NCI-H524 (cell line): Measurements from ENCODE around the gene KSR1.
"Not testable (repeated sequence)": the region's sequence is repeated elsewhere in the genome, so short reads cannot be mapped to it uniquely, and the experiment has no call there.

Experiments
- DNase-seq, 2 experiments: peaks; one replicate each; lab custom pipeline; 2025; lab: John Stamatoyannopoulos, UW

Gene KSR1

GRCh38 chr17:27609611-27610303 is 153.5 kb downstream of the KSR1 start:
- peak in 1 of 2 experiments; percentile 56 for DNase-seq

DNA sequence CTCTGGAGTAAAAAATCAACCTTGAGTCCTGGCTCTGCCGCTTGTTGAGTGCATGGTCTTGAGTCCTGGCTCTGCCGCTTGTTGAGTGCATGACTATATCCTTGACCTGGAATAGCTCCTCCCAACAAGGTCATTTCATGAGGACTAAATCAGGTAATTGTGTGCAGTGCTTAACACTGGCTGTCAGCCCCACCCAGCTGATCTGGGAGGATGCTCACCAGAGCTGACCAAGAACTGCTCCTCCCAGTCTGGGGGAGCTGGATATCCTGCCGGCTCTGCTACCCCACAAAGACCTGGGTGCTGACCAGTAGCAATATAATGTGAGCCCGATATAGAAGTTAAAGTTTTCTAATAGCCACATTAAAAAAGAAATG is 154.0 kb downstream of the KSR1 start:
- no peak for DNase-seq

GRCh38 chr17:27612160-27612770 is 156.0 kb downstream of the KSR1 start:
- no peak for DNase-seq

DNA sequence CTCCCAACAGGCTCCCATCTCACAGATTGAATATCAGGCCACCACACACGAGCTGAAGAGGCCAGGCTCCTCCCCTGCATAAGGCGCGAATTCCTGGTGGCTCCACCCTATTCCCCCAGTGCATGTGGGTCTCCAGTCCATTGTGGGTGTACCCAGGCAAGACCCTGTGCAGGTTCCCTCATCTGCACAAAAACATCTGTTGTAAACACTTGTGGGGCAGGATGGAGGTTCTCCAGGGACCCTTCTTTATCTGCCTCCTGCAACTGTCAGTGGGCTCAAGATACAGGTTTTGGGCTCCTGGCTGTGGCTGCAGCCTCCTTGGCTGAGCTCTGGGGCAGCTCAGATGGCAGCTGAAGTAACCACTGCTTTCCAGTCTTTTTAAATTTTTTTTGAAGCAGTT is 157.2 kb downstream of the KSR1 start:
- DNase-seq = peak in 1 of 2 experiments; percentile 24

GRCh38 chr17:27615121-27615520 is 158.9 kb downstream of the KSR1 start:
- no peak for DNase-seq

GRCh38 chr17:27616414-27616813 is 160.2 kb downstream of the KSR1 start:
- no peak for DNase-seq

DNA sequence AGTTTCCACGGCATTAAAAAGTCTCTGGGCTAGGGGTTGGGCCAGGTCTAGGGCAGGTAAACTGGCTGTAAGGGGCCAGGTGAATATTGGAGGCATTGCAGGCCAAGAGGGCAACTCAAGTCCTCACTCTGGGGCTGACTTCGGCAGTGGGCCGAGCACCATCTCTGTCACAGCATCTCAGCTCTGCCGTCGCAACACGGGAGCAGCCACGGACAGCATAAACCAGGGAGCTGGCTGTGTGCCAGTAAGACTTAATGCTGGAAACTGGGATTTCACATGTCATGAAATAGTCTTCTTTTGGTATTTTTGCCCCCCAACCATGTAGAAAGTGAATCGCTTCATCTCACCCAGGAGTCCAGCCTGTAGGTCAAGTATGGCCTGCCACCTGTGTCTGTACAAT is 162.2 kb downstream of the KSR1 start:
- DNase-seq = no peak

DNA sequence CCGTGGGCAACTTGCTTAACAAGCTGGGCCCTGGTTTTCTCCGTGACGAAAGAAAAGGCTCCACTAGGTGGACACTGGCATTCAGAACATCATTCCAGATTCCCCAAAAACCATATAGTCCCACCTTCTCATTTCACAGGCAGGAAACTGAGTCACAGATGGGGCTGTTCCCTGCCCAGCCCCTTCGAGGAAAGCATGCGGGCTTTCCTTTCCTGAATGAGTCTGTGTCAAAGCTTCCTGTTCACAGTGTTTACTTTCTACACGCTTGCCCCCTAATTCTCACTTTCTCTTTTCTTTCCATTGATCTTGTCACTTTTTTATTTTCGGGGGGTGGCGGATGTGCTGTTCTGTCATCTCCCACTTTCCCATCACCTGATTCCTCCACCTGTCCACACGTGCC is 164.5 kb downstream of the KSR1 start:
- no peak for DNase-seq

- DNase-seq = no peak
Observed at GRCh38 chr17:27621536-27621935, 165.3 kb downstream of the KSR1 start.

DNA sequence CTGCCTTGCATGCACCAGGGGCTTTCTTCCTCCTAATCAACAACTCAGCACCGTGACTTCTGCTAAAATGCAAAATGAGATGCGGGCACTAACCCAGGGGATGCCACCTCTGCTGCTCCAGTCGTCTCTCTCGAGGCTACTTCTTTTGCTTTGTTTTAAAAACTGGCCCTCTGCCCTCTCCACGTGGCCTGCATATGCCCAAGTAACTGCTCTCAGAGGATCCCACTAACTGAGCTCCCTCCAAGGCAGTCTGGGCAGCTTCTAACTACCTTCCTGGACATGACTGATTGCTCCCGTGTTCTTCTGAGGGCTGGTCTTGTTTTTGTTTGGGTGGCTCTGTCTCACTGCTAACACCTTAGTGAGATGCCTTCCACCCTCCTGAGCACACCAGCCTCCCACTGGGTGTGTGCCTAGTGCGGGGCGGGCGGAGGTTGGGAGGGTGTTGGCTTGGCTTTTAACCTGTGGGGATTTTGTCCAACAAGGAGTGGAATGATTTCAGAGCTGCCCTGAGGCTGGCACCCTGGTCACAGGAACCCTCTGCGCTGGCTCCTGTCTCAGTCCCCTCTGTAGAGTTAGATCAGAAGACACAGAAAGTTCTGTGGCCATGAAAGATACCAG is 165.8 kb downstream of the KSR1 start:
- no peak for DNase-seq

DNA sequence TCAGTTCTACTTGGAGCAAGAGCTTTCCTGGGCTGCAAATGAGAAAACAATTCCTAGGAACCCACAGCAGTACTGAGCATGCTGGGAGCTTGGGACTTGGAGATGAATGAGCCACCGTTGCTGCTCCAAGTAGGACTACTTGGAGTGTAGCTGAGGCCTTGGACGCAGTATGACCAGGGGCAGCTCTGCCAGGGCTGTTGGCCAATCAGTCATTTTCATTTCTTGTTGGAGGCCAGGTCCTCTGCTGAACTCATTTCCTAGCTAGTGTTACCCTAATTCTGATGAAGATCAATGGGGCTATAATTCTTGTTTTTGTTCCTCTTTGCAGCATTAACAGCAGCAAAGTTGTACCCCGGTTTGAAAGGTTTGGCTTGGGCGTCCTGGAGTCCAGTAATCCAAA is 166.7 kb downstream of the KSR1 start:
- DNase-seq = no peak

DNA sequence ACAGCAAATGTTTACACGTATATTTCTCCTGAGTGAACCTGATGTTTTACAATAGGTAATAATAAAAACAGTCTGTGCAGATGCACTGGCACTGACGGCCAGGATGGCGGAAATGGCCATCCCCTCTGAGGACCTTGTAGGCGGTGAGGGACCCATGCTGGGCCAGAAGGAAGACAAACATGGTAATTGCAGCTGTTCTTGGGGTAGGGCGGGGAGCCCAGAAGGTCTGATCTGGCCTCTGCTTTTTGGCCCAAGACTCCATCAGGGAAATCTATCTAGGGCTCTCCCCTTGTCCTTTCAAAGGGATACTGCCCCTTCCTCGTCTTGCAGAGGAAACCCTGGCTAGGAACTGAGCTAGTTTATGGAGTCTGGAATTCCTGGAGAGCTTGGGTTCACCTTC is 167.4 kb downstream of the KSR1 start:
- no peak for DNase-seq

GRCh38 chr17:27624539-27624938 is 168.3 kb downstream of the KSR1 start:
- peak; percentile 98 to 100 for DNase-seq

DNA sequence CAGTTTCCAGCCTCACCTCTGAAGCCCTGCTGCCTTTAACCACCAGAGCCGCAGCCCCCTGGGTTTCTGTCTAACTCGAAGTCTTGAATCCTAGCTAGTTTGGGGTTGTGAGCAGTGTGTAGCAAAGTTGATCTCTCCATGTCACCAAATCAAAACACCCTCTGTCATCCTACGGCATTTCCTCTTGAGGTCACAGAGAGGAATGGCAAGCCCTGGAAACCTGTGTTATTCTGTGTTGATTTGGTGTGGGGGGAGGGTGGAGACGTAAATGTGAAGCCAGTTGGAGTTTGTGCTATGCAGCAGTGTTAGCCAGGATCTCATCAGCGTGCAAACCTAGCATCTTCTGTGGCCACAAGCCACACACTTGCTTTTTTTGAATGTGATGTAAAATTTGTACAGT is 169.6 kb downstream of the KSR1 start:
- DNase-seq = no peak

DNA sequence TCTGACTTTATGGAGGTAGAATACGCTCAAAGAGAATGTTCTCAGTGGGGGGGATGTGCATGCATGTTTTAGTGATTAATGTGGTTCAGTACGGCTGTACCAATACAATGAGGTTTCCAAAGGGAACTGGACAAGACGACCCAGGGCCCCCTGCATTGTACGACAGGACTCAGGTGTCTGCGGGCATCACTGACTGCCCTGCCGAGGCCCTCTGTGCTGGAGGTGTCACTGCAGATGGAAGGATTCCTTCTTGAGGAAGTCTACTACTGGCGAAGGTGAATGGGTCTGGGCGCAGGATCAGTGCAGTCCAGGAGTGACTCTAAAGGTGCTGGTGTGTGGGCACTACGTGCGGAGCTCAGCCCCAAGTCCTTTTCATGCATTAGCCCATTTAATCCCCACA is 171.3 kb downstream of the KSR1 start:
- no peak for DNase-seq

GRCh38 chr17:27628376-27628775 is 172.1 kb downstream of the KSR1 start:
- DNase-seq = no peak

GRCh38 chr17:27629260-27629659 is 173.0 kb downstream of the KSR1 start:
- DNase-seq = not testable (repeated sequence)

GRCh38 chr17:27630607-27631410 is 174.6 kb downstream of the KSR1 start, which contains the start of gene LGALS9:
Gene LGALS9, plus strand, starts transcription at chr17:27631188. Its CDS starts 78 bp downstream, at chr17:27631266.
- no peak for DNase-seq

DNA sequence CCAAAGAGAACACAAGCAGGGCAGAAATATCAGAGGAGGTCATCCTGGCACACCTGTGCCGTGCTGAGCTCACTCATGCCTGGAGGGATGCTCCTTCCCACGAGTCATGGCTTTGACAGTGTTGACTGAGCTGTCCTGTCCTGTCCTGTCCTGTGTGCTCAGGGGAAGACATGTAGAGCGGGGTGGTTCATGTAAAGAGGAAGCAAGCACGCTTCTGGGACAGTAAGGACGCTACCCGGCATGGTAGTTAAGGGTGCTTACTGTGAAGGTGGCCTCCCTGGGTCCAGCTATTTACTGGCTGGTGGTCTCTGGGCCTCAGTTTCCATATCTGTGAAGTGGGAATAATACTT is 175.1 kb downstream of the KSR1 start:
- DNase-seq = no peak

DNA sequence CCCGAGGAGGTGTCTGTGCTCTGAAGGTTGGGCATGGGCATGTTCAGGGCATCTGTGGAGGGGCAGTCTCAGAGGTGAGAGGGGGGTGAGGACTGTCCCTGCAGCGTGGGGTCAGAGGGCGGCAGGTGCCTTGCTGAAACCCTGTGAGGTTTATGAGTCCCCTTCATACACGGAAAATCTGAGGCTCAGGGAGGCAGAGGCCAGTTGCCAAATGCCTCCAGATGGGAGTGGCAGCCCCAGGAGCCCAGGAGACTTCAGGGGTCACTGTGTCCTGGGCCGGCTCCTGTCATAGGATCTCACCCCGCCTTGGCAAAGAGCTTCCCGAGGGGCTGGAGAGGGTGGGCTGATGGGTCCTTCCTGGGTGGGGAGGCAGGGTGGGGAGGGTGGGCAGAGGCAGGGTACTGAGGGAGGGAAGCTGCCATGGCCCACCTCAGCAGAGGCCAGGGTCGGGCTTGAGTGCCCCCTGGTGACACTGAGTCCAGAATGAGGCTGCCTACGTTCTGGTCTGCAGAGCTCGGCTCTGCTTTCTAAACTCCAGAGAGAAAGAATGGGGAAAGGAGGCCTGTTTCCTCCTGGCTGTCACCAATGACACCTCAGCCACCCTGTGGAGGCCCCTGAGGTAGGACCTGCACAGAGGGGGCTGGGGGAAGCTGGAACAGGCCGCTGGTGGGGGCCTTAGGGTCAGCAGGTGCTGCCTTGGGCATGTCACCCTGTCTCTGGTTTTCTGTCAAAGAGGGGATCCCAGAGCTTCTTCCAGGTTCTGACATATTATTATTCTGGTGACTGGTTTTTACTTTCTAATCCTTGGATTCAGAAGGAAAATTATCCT is 175.9 kb downstream of the KSR1 start:
- no peak for DNase-seq

- DNase-seq = not testable (repeated sequence)
Observed at GRCh38 chr17:27632766-27633165, 176.5 kb downstream of the KSR1 start.
